Measurements from ENCODE around the gene ST3GAL6. TPM values are rescaled to one million over a fixed set of nuclear protein-coding genes. Genes with fewer than 3 reads are reported as not detected.

Gene ST3GAL6
- total RNA-seq, 1 experiment from 2014 or later: 67.2 TPM

DNA sequence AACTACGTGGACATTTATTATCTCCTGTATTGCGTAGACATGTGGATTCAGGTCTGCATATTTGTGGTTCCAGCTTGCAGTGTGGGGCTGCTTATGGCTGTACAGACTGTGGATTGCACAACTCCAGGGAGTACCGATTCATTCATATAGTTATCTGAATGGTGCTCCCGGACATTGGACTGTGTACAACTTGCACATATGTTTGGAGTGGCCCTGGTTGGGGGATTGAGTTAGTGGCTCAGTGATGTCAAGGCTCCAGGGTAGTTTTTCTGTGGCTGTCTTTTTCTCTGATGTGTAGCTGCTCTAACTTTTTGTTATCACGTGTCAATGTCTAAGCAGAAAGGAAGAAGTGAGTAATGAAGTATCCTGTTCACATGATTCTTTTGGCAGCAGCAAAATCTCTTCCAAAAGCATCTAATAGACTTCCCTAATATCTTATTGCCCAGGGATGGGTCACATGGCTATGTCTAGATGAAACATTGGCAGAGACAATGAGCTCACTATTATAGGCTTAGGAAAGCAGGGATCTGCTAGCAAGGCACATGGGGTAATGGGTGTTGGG is 15.8 kb downstream of the ST3GAL6 start:
- intact Hi-C loops (cut with micrococcal nuclease; ENCODE audit: unreplicated experiment): loop anchor here (1.0 kb wide), 1 partner anchor 7 kb away; no protein-coding TSS in a partner anchor
- peaks cover 2% of the 10 kb centered on the region; the same call in 1 of the 2 replicates for H3K36me3 ChIP-seq (ENCODE audit: control insufficient read depth, insufficient read depth, low read length)
- ChIA-PET POLR2A (interaction anchor here (0.9 kb wide), 1 partner anchor 256 kb away, joined by 3 read pairs; no protein-coding TSS in a partner anchor), CTCF (interaction anchor here (0.6 kb wide), 1 partner anchor 129 kb away, joined by 6 read pairs; no protein-coding TSS in a partner anchor)
- TF ChIP-seq, protein P1, sequence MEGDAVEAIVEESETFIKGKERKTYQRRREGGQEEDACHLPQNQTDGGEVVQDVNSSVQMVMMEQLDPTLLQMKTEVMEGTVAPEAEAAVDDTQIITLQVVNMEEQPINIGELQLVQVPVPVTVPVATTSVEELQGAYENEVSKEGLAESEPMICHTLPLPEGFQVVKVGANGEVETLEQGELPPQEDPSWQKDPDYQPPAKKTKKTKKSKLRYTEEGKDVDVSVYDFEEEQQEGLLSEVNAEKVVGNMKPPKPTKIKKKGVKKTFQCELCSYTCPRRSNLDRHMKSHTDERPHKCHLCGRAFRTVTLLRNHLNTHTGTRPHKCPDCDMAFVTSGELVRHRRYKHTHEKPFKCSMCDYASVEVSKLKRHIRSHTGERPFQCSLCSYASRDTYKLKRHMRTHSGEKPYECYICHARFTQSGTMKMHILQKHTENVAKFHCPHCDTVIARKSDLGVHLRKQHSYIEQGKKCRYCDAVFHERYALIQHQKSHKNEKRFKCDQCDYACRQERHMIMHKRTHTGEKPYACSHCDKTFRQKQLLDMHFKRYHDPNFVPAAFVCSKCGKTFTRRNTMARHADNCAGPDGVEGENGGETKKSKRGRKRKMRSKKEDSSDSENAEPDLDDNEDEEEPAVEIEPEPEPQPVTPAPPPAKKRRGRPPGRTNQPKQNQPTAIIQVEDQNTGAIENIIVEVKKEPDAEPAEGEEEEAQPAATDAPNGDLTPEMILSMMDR (IDR thresholded peaks at IDR 0.05; ENCODE audit: insufficient read depth in 1 of 2, low read depth in 1 of 2, low read length in 1 of 2, severe bottlenecking in 1 of 2, unreplicated experiment in 1 of 2): no peak
- Mint-ChIP-seq H3K27ac (ENCODE audit: unreplicated experiment) (peak overlapping the region; percentile 71), H3K4me3 (ENCODE audit: unreplicated experiment) (no peak overlapping the region), H3K36me3 (ENCODE audit: insufficient read depth, unreplicated experiment) (peaks cover 79% of the 10 kb centered on the region), H3K9me3 (ENCODE audit: unreplicated experiment) (no peaks in the 10 kb centered on the region), H3K4me1 (ENCODE audit: low read depth, unreplicated experiment) (peaks cover 56% of the 10 kb centered on the region), H3K27me3 (ENCODE audit: insufficient read depth, unreplicated experiment) (no peaks in the 10 kb centered on the region)
- DNase-seq: peak; percentile 57 to 73
- peaks cover 70% of the 10 kb centered on the region for H3K4me1 ChIP-seq
- no peaks in the 10 kb centered on the region for H3K9me3 ChIP-seq
- no peaks in the 10 kb centered on the region for H3K27me3 ChIP-seq (replicated peaks; ENCODE audit: control insufficient read depth, insufficient read depth, low read length)
- no peak overlapping the region for H3K4me3 ChIP-seq (ENCODE audit: low read depth, low read length)
- BruUV-seq (replicated peaks): no TSS peak

DNA sequence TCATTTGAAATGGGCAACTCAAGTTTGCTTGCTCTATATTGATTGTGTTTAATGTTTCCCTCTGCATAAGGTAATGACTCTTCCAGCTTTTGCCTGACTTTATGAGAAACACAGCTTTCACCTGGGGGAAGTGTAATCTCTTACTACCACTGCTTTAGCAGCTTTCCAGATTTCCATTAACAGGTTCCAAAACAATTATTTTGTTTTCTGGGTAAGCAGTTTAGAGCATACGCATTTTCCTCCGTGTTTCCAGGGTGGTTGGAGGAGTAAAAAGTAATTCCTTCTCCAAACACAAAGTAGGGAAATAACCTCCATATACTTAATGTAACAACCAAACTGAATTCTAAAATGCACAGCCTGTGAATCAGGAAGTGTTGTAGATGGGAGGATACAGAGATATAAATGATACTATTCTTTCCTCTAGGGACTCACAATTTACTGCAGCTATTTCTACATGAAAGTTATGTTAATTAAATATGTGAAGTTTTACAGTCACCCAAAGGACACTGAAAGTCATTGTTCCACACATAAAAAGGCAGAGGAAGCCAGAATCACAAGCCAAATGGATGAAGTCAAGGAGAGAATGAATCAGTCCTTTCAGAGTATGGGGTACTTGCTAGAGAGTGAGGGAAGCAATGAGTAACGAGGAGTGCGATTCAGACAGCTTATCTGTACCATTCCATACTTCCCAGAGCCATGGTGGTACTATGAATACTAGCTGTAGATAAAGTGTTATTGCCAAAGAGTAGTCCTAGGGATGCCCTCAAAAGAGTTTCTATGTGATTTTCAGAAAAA is 16.6 kb downstream of the ST3GAL6 start:
- TF ChIP-seq, protein P1 (IDR thresholded peaks at IDR 0.05; ENCODE audit: insufficient read depth in 1 of 2, low read depth in 1 of 2, low read length in 1 of 2, severe bottlenecking in 1 of 2, unreplicated experiment in 1 of 2): no peak
- H3K27me3 ChIP-seq (replicated peaks; ENCODE audit: control insufficient read depth, insufficient read depth, low read length): no peaks in the 10 kb centered on the region
- ChIA-PET CTCF (interaction anchor here (0.6 kb wide), 1 partner anchor 130 kb away, joined by 6 read pairs; no protein-coding TSS in a partner anchor), POLR2A (no interaction called here)
- Mint-ChIP-seq H3K9me3 (ENCODE audit: unreplicated experiment) (no peaks in the 10 kb centered on the region), H3K27ac (ENCODE audit: unreplicated experiment) (no peak overlapping the region), H3K27me3 (ENCODE audit: insufficient read depth, unreplicated experiment) (no peaks in the 10 kb centered on the region), H3K36me3 (ENCODE audit: insufficient read depth, unreplicated experiment) (peaks cover 78% of the 10 kb centered on the region), H3K4me3 (ENCODE audit: unreplicated experiment) (no peak overlapping the region), H3K4me1 (ENCODE audit: low read depth, unreplicated experiment) (peaks cover 55% of the 10 kb centered on the region)
- no peak for DNase-seq
- no peaks in the 10 kb centered on the region for H3K9me3 ChIP-seq
- BruUV-seq (replicated peaks): no TSS peak
- peaks cover 72% of the 10 kb centered on the region for H3K4me1 ChIP-seq
- peaks cover 2% of the 10 kb centered on the region; the same call in 1 of the 2 replicates for H3K36me3 ChIP-seq (ENCODE audit: control insufficient read depth, insufficient read depth, low read length)
- H3K4me3 ChIP-seq (ENCODE audit: low read depth, low read length): no peak overlapping the region
- intact Hi-C loops (cut with micrococcal nuclease; ENCODE audit: unreplicated experiment): no loop called here

DNA sequence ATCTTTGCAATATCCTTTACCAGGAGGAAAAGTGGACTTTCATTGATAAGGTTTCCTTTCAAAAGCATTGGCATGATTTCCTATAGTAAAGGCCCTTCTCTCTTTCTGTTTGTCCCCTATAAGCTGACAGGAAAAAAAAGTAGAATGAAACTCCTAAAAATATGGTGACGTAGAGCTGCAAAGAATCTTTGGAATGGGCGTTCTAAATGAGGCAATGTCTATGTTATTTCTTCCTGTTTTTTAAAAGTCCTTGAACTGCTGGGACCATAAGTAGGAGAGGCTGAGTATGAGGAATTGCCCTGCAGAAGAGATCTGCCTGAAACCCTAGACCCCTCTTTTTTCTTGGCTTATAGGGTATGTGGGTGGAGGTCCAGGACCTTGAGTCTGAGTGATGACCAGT is 17.2 kb downstream of the ST3GAL6 start:
- Mint-ChIP-seq H3K9me3 (ENCODE audit: unreplicated experiment) (no peaks in the 10 kb centered on the region), H3K27me3 (ENCODE audit: insufficient read depth, unreplicated experiment) (no peaks in the 10 kb centered on the region), H3K4me1 (ENCODE audit: low read depth, unreplicated experiment) (peaks cover 58% of the 10 kb centered on the region), H3K36me3 (ENCODE audit: insufficient read depth, unreplicated experiment) (peaks cover 77% of the 10 kb centered on the region), H3K4me3 (ENCODE audit: unreplicated experiment) (no peak overlapping the region), H3K27ac (ENCODE audit: unreplicated experiment) (no peak overlapping the region)
- intact Hi-C loops (cut with micrococcal nuclease; ENCODE audit: unreplicated experiment): no loop called here
- no TSS peak for BruUV-seq (replicated peaks)
- H3K36me3 ChIP-seq (ENCODE audit: control insufficient read depth, insufficient read depth, low read length): peaks cover 2% of the 10 kb centered on the region; the same call in 1 of the 2 replicates
- DNase-seq: no peak
- CTCF ChIA-PET: no interaction called here
- H3K4me1 ChIP-seq: peaks cover 72% of the 10 kb centered on the region
- H3K27me3 ChIP-seq (replicated peaks; ENCODE audit: control insufficient read depth, insufficient read depth, low read length): no peaks in the 10 kb centered on the region
- no peak overlapping the region for H3K4me3 ChIP-seq (ENCODE audit: low read depth, low read length)
- TF ChIP-seq, protein P1 (IDR thresholded peaks at IDR 0.05; ENCODE audit: insufficient read depth in 1 of 2, low read depth in 1 of 2, low read length in 1 of 2, severe bottlenecking in 1 of 2, unreplicated experiment in 1 of 2): no peak
- POLR2A ChIA-PET: no interaction called here
- no peaks in the 10 kb centered on the region for H3K9me3 ChIP-seq

All from Caco-2 (cell line).